ENCODE measurements around the gene CAMK2D. TPM values are rescaled to one million over a fixed set of nuclear protein-coding genes. Genes with fewer than 3 reads are reported as not detected.

Gene CAMK2D
- total and polyA plus RNA-seq, 2 experiments from 2014 or later: 4.9 to 14.6 TPM

GRCh38 chr4:113645288-113645687, 116.2 kb downstream of the CAMK2D start (continued):
- TF ChIP-seq, protein P1, sequence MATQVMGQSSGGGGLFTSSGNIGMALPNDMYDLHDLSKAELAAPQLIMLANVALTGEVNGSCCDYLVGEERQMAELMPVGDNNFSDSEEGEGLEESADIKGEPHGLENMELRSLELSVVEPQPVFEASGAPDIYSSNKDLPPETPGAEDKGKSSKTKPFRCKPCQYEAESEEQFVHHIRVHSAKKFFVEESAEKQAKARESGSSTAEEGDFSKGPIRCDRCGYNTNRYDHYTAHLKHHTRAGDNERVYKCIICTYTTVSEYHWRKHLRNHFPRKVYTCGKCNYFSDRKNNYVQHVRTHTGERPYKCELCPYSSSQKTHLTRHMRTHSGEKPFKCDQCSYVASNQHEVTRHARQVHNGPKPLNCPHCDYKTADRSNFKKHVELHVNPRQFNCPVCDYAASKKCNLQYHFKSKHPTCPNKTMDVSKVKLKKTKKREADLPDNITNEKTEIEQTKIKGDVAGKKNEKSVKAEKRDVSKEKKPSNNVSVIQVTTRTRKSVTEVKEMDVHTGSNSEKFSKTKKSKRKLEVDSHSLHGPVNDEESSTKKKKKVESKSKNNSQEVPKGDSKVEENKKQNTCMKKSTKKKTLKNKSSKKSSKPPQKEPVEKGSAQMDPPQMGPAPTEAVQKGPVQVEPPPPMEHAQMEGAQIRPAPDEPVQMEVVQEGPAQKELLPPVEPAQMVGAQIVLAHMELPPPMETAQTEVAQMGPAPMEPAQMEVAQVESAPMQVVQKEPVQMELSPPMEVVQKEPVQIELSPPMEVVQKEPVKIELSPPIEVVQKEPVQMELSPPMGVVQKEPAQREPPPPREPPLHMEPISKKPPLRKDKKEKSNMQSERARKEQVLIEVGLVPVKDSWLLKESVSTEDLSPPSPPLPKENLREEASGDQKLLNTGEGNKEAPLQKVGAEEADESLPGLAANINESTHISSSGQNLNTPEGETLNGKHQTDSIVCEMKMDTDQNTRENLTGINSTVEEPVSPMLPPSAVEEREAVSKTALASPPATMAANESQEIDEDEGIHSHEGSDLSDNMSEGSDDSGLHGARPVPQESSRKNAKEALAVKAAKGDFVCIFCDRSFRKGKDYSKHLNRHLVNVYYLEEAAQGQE (IDR thresholded peaks at IDR 0.05; ENCODE audit: unreplicated experiment): no peak
- no peak for TF ChIP-seq ZNF331 (CRISPR knock-in tag; IDR thresholded peaks at IDR 0.05; ENCODE audit: low read depth)
- no peak for TF ChIP-seq JUNB (IDR thresholded peaks at IDR 0.05; ENCODE audit: unreplicated experiment)
- TF ChIP-seq EZH2phosphoT487 (IDR thresholded peaks at IDR 0.05; ENCODE audit: unreplicated experiment): no peak
- TF ChIP-seq ZNF114 (CRISPR knock-in tag; IDR thresholded peaks at IDR 0.05): no peak
- no peak for TF ChIP-seq EZH2 (IDR thresholded peaks at IDR 0.05; ENCODE audit: low read depth, unreplicated experiment)
- TF ChIP-seq CREB1 (CRISPR knock-in tag; IDR thresholded peaks at IDR 0.05; ENCODE audit: low read depth): no peak
- TF ChIP-seq ETS1 (IDR thresholded peaks at IDR 0.05): no peak
- no peak for TF ChIP-seq POLR2AphosphoS5 (IDR thresholded peaks at IDR 0.05; ENCODE audit: low read depth)
- no peak for TF ChIP-seq STAT1 (IDR thresholded peaks at IDR 0.05; ENCODE audit: unreplicated experiment)

- Mint-ChIP-seq H3K4me1 (peaks cover 47% of the 10 kb centered on the region), H3K27ac (peak overlapping the region; percentile 83)
- TF ChIP-seq EZH2phosphoT487 (IDR thresholded peaks at IDR 0.05; ENCODE audit: unreplicated experiment) (no peak), ZNF114 (CRISPR knock-in tag; IDR thresholded peaks at IDR 0.05) (no peak), JUNB (IDR thresholded peaks at IDR 0.05; ENCODE audit: unreplicated experiment) (no peak), ZNF331 (CRISPR knock-in tag; IDR thresholded peaks at IDR 0.05; ENCODE audit: low read depth) (no peak)
- TF ChIP-seq, protein P1 (IDR thresholded peaks at IDR 0.05; ENCODE audit: unreplicated experiment): no peak
- TF ChIP-seq, protein P2, sequence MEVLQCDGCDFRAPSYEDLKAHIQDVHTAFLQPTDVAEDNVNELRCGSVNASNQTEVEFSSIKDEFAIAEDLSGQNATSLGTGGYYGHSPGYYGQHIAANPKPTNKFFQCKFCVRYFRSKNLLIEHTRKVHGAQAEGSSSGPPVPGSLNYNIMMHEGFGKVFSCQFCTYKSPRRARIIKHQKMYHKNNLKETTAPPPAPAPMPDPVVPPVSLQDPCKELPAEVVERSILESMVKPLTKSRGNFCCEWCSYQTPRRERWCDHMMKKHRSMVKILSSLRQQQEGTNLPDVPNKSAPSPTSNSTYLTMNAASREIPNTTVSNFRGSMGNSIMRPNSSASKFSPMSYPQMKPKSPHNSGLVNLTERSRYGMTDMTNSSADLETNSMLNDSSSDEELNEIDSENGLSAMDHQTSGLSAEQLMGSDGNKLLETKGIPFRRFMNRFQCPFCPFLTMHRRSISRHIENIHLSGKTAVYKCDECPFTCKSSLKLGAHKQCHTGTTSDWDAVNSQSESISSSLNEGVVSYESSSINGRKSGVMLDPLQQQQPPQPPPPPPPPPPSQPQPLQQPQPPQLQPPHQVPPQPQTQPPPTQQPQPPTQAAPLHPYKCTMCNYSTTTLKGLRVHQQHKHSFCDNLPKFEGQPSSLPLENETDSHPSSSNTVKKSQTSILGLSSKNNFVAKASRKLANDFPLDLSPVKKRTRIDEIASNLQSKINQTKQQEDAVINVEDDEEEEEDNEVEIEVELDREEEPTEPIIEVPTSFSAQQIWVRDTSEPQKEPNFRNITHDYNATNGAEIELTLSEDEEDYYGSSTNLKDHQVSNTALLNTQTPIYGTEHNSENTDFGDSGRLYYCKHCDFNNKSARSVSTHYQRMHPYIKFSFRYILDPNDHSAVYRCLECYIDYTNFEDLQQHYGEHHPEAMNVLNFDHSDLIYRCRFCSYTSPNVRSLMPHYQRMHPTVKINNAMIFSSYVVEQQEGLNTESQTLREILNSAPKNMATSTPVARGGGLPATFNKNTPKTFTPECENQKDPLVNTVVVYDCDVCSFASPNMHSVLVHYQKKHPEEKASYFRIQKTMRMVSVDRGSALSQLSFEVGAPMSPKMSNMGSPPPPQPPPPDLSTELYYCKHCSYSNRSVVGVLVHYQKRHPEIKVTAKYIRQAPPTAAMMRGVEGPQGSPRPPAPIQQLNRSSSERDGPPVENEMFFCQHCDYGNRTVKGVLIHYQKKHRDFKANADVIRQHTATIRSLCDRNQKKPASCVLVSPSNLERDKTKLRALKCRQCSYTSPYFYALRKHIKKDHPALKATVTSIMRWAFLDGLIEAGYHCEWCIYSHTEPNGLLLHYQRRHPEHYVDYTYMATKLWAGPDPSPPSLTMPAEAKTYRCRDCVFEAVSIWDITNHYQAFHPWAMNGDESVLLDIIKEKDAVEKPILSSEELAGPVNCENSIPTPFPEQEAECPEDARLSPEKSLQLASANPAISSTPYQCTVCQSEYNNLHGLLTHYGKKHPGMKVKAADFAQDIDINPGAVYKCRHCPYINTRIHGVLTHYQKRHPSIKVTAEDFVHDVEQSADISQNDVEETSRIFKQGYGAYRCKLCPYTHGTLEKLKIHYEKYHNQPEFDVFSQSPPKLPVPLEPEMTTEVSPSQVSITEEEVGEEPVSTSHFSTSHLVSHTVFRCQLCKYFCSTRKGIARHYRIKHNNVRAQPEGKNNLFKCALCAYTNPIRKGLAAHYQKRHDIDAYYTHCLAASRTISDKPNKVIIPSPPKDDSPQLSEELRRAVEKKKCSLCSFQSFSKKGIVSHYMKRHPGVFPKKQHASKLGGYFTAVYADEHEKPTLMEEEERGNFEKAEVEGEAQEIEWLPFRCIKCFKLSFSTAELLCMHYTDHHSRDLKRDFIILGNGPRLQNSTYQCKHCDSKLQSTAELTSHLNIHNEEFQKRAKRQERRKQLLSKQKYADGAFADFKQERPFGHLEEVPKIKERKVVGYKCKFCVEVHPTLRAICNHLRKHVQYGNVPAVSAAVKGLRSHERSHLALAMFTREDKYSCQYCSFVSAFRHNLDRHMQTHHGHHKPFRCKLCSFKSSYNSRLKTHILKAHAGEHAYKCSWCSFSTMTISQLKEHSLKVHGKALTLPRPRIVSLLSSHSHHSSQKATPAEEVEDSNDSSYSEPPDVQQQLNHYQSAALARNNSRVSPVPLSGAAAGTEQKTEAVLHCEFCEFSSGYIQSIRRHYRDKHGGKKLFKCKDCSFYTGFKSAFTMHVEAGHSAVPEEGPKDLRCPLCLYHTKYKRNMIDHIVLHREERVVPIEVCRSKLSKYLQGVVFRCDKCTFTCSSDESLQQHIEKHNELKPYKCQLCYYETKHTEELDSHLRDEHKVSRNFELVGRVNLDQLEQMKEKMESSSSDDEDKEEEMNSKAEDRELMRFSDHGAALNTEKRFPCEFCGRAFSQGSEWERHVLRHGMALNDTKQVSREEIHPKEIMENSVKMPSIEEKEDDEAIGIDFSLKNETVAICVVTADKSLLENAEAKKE (CRISPR knock-in tag; IDR thresholded peaks at IDR 0.05): no peak
Measured at GRCh38 chr4:113644398-113644797, 117.1 kb downstream of the CAMK2D start.

More at GRCh38 chr4:113644398-113644797, 117.1 kb downstream of the CAMK2D start:
- H3K36me3 Mint-ChIP-seq (ENCODE audit: low read depth): no peaks in the 10 kb centered on the region
- H3F3A ChIP-seq (replicated peaks; ENCODE audit: low read depth): no peaks in the 10 kb centered on the region
- no peaks in the 10 kb centered on the region for H3K36me3 ChIP-seq (ENCODE audit: insufficient read depth)
- no peak overlapping the region for H3K4me3 Mint-ChIP-seq
- H3K27me3 ChIP-seq (ENCODE audit: insufficient read depth): no peaks in the 10 kb centered on the region
- H3K9me2 ChIP-seq (ENCODE audit: insufficient read depth): no peaks in the 10 kb centered on the region
- H3K4me2 ChIP-seq: no peak overlapping the region
- H3K27ac ChIP-seq (ENCODE audit: low read depth): no peak overlapping the region
- no peaks in the 10 kb centered on the region for H3K9me3 Mint-ChIP-seq
- DNase-seq (ENCODE audit: low spot score): no peak
- no peaks in the 10 kb centered on the region for H3K27me3 Mint-ChIP-seq (ENCODE audit: insufficient read depth, low read depth, poor library complexity)
- H3K4me3 ChIP-seq: no peak overlapping the region
- H3K79me2 ChIP-seq (replicated peaks; ENCODE audit: insufficient read depth): no peaks in the 10 kb centered on the region
- H2AFZ ChIP-seq: no peak overlapping the region
- ATAC-seq: no peak
- no peaks in the 10 kb centered on the region for H4K20me1 ChIP-seq (replicated peaks; ENCODE audit: insufficient read depth)
- H3K4me1 ChIP-seq (ENCODE audit: insufficient read depth): peaks cover 32% of the 10 kb centered on the region
